ENCODE data around the gene OVCH1. TPM values are rescaled to one million over a fixed set of nuclear protein-coding genes. Genes with fewer than 3 reads are reported as not detected.

The OVCH1 gene
- total and polyA plus RNA-seq, 12 donors: 0.11 to 1.00 (median 0.23) TPM; not detected in 2

- no peak for DNase-seq
- Histone ChIP-seq H3K9me3 (replicated peaks in 1 of 3) (no peaks in the 10 kb centered on the region), H3K27me3 (no peaks in the 10 kb centered on the region), H3K36me3 (replicated peaks in 1 of 2) (peaks cover 0 to 9% of the 10 kb centered on the region in 2 donors), H3K4me3 (no peak overlapping the region), H3K4me1 (replicated peaks in 1 of 2) (no peaks in the 10 kb centered on the region), H3K27ac (no peak overlapping the region)
- TF ChIP-seq CTCF (IDR thresholded peaks at IDR 0.05) (no peak), POLR2A (IDR thresholded peaks at IDR 0.05) (no peak)
- WGBS, 4 donors: 84 to 94% (median 89%) methylated on average over 2 of the region's 2 CpGs
- intact Hi-C loops (cut with DNase I): no loop called here
Observed at GRCh38 chr12:29508949-29509348, 11.5 kb upstream of the OVCH1 start.

- no peak overlapping the region for H3K27ac ChIP-seq
- TF ChIP-seq POLR2A (IDR thresholded peaks at IDR 0.05) (no peak), CTCF (IDR thresholded peaks at IDR 0.05) (no peak)
- H3K27me3 ChIP-seq: no peaks in the 10 kb centered on the region
- H3K9me3 ChIP-seq (replicated peaks in 1 of 3): no peaks in the 10 kb centered on the region
- H3K4me3 ChIP-seq: no peak overlapping the region
- WGBS, 4 donors: 83 to 99% (median 93%) methylated on average over 3 of the region's 3 CpGs
- no peak for DNase-seq
- no peaks in the 10 kb centered on the region for H3K4me1 ChIP-seq (replicated peaks in 1 of 2)
- H3K36me3 ChIP-seq (replicated peaks in 1 of 2): peaks cover 0 to 9% of the 10 kb centered on the region in 2 donors
- intact Hi-C loops (cut with DNase I): no loop called here
Observed at GRCh38 chr12:29505122-29505521, 7.6 kb upstream of the OVCH1 start.

- H3K4me3 ChIP-seq: no peak overlapping the region
- H3K36me3 ChIP-seq (replicated peaks in 1 of 2): peaks cover 0 to 9% of the 10 kb centered on the region in 2 donors
- DNase-seq: no peak
- H3K27ac ChIP-seq: no peak overlapping the region
- intact Hi-C loops (cut with DNase I): no loop called here
- H3K4me1 ChIP-seq (replicated peaks in 1 of 2): no peaks in the 10 kb centered on the region
- no peaks in the 10 kb centered on the region for H3K9me3 ChIP-seq (replicated peaks in 1 of 3)
- no peak for TF ChIP-seq POLR2A (IDR thresholded peaks at IDR 0.05)
- TF ChIP-seq CTCF (IDR thresholded peaks at IDR 0.05): no peak
- no peaks in the 10 kb centered on the region for H3K27me3 ChIP-seq
Observed at GRCh38 chr12:29503283-29503682, 5.8 kb upstream of the OVCH1 start.

- WGBS, 4 donors: 85 to 94% (median 88%) methylated on average over 3 of the region's 3 CpGs
- Histone ChIP-seq H3K4me1 (replicated peaks in 1 of 2) (no peaks in the 10 kb centered on the region), H3K27me3 (no peaks in the 10 kb centered on the region), H3K9me3 (replicated peaks in 1 of 3) (no peaks in the 10 kb centered on the region), H3K27ac (no peak overlapping the region), H3K36me3 (replicated peaks in 1 of 2) (no peaks in the 10 kb centered on the region), H3K4me3 (no peak overlapping the region)
- DNase-seq: no peak
- intact Hi-C loops (cut with DNase I): no loop called here
- TF ChIP-seq POLR2A (IDR thresholded peaks at IDR 0.05) (no peak), CTCF (IDR thresholded peaks at IDR 0.05) (no peak)
Observed at GRCh38 chr12:29499235-29499634, 1.7 kb upstream of the OVCH1 start.

All from adrenal gland (tissue), 12 donors.